ENCODE data around the gene PMF1.
A peak's percentile ranks its signal among the peaks of the same experiment; 100 is the strongest.

PMF1 gene

DNA sequence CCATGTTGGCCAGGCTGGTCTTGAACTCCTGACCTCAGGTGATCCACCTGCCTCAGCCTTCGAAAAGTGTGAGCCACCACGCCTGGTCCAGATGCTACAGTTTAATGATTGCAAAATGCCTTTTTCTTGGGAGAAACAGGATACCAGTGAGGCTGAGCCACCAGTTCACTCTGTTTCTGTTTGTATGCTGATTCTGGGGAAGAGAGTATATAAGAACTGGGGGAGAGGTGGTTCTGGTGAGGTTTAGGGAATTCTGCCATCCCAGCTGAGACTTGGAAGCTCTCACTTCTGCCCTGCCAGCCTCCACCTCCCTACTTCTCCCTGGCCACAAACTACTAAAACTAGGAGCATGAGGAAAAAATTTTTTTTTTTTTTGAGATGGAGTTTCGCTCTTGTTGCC, 8.1 kb upstream of the PMF1 start:
- TF ChIP-seq, protein P1, sequence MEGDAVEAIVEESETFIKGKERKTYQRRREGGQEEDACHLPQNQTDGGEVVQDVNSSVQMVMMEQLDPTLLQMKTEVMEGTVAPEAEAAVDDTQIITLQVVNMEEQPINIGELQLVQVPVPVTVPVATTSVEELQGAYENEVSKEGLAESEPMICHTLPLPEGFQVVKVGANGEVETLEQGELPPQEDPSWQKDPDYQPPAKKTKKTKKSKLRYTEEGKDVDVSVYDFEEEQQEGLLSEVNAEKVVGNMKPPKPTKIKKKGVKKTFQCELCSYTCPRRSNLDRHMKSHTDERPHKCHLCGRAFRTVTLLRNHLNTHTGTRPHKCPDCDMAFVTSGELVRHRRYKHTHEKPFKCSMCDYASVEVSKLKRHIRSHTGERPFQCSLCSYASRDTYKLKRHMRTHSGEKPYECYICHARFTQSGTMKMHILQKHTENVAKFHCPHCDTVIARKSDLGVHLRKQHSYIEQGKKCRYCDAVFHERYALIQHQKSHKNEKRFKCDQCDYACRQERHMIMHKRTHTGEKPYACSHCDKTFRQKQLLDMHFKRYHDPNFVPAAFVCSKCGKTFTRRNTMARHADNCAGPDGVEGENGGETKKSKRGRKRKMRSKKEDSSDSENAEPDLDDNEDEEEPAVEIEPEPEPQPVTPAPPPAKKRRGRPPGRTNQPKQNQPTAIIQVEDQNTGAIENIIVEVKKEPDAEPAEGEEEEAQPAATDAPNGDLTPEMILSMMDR (IDR thresholded peaks at IDR 0.05; ENCODE audit: low read depth, low read length) = no peak
- no peak for DNase-seq (ENCODE audit: extremely low read depth, low read depth)

DNA sequence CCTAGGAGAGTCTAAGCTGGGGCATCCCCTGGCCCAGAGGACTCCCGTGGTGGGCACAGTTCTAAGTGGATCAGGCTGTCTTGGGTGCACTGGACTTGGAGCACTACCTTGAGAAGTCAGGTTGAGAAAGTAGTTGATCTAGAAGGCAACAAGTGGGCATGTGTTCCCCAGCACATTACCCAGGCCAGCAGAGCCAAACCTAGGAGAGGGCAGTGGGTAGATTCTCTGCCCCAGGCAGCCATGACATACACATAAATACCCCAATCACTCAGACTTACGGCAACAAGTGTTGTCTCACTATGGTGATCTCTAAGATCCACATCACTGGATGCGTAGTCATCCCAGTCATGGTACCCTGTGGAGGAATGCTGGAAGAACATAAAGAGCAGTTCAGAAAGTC, 1.6 kb upstream of the PMF1 start:
- DNase-seq (ENCODE audit: extremely low read depth, low read depth) = no peak
- TF ChIP-seq, protein P1 (IDR thresholded peaks at IDR 0.05; ENCODE audit: low read depth, low read length) = no peak

DNA sequence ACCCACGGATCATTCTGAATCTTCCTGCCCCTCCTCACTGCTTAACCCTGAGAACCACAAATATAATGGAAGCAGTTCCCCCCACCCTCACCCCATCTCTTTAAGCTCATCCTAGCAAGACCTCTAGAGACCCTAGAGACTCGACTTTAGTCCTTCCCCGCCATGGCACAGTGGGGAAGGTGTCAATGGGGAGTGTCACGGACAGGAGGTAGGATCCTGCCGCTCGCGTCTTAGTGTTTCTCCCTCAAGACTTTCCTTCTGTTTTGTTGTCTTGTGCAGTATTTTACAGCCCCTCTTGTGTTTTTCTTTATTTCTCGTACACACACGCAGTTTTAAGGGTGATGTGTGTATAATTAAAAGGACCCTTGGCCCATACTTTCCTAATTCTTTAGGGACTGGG, 677 bp upstream of the PMF1 start:
- TF ChIP-seq, protein P1 (IDR thresholded peaks at IDR 0.05; ENCODE audit: low read depth, low read length) = no peak
- DNase-seq (ENCODE audit: extremely low read depth, low read depth) = no peak

DNA sequence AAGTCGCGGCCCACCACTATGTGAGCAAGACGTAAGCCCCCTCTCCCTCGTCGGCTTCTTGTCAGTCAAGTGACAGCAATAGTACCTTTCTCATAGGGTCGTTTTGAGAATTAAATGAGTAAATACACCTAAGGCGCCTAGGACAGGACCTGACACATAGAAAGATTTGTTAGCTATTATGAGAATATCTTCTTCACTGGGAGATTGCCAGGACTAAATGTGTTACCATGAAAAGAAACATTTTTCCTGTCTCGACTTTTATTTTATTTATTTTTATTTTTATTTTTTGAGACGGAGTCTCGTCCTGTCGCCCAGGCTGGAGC, 798 bp downstream of the PMF1 start:
- TF ChIP-seq, protein P1 (IDR thresholded peaks at IDR 0.05; ENCODE audit: low read depth, low read length) = no peak
- no peak for DNase-seq (ENCODE audit: extremely low read depth, low read depth)

DNA sequence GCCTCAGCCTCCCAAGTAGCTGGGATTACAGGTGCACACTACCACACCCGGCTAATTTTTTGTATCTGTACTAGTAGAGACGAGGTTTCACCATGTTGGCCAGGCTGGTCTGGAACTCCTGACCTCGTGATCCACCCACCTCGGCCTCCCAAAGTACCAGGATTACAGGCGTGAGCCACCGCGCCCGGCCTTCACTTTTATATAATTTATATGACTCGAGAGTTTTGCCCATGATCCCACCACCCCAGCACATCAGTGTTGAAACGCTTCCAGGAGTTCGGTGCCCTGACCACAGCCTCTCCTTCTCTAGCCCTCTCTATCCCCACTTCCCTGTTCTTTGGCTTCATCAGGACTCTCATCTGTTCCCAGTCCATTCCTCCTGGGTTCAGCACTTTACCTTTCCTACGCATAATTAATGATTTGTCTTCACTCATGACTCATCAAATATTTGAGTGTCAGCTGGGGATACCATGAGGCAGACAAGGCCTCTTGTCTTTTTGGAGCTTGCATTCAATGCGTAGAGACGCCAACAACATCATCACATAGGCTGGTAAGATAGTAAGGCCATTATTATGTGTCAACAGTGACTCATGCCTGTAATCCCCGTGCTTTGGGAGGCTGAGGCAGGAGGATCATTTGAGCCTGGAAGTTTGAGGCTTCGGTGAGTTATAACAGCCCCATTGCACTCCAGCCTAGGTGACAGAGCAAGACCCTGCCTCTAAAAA, 1.4 kb downstream of the PMF1 start:
- DNase-seq (ENCODE audit: extremely low read depth, low read depth) = no peak
- TF ChIP-seq, protein P1 (IDR thresholded peaks at IDR 0.05; ENCODE audit: low read depth, low read length) = no peak

DNA sequence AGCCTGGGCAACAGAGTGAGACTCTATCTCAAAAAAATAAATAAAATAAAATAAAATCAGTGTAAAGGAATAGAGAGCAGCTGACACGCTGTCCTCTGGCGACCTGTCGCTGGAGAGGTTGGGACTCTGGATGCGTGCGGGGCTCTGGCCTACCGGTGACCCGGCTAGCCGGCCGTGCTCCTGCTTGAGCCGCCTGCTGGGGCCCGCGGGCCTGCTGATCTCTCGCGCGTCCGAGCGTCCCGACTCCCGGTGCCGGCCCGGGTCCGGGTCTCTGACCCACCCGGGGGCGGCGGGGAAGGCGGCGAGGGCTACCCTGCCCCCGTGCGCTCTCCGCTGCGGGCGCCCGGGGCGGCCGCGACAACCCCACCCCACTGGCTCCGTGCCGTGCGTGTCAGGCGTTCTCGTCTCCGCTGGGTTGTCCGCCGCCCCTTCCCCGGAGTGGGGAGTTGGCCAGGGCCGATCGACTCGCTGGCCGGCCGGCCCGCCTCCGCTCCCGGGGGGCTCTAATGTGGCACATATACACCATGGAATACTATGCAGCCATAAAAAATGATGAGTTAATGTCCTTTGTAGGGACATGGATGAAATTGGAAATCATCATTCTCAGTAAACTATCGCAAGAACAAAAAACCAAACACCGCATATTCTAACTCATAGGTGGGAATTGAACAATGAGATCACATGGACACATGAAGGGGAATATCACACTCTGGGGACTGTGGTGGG, 3.7 kb downstream of the PMF1 start:
- peak; percentile 34 for DNase-seq (ENCODE audit: extremely low read depth, low read depth)

DNA sequence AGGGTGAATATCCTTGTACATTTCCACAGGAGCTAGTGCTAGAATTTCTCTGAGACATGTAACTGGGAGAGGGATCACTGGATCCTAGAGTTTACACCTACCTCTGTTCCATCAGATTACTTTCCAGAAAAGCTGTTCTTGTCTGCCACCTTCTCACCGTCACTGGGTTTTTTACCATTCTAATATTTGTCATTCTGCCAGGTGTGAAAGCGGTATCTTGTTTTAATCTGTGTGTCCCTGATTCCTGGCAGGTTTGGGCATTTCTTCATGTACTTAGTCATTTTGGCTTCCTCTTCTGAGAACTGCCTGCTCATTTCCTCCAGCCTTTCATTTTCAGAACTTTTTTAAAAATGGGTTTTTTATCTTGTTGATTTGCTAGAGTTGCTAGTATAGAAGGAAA, 5.1 kb downstream of the PMF1 start:
- no peak for DNase-seq (ENCODE audit: extremely low read depth, low read depth)
- TF ChIP-seq, protein P1 (IDR thresholded peaks at IDR 0.05; ENCODE audit: low read depth, low read length) = no peak

DNA sequence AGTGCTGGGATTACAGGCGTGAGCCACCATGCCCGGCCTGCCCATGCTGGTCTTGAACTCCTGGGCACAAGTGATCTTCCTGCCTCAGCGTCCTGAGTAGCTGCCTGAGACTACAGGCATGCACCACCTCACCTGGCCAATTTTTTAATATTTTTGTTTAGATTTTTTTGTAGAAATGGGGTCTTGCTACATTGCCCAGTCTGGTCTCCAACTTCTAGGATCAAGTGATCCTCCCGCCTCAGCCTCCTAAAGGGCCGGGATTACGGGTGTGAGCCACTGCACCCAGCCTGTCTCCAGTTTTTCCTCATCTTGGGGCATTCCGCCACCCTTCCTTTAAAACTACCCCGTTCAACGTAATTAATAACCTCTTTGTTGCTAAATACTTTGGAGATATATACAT, 7.4 kb downstream of the PMF1 start:
- no peak for DNase-seq (ENCODE audit: extremely low read depth, low read depth)
- TF ChIP-seq, protein P1 (IDR thresholded peaks at IDR 0.05; ENCODE audit: low read depth, low read length) = no peak

All from AG09319 (cell line).